HG03571 (cell line): ENCODE data around the gene GGTA1.
"Not testable (repeated sequence)": the region's sequence is repeated elsewhere in the genome, so short reads cannot be mapped to it uniquely, and the experiment has no call there.

Experiments used
- ATAC-seq: cut with Tn5 transposase; IDR thresholded peaks from one replicate; pipeline ENCODE4 v1.9.1; 2021; ENCODE audit not compliant: unreplicated experiment

The GGTA1 gene

GRCh38 chr9:121459513-121459912 lies 40.1 kb downstream of the GGTA1 start:
- no peak for ATAC-seq

DNA sequence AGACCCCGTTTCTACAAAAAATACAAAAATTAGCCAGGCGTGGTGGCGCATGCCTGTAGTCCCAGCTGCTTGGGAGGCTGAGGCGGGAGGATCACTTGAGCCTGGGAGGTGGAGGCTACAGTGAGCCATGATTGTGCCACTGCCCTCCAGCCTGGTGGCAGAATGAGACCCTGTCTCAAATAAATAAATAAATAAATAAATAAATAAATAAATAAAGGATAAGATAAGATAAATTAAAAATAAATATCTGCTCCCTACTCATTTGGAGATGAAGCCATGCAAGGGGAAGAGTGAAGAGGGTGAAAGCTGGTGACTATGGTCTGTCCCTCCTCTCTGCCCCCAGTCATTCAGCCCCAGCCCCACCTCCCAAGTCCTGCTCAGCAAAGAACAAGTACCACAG lies 41.2 kb downstream of the GGTA1 start:
- not testable (repeated sequence) for ATAC-seq

DNA sequence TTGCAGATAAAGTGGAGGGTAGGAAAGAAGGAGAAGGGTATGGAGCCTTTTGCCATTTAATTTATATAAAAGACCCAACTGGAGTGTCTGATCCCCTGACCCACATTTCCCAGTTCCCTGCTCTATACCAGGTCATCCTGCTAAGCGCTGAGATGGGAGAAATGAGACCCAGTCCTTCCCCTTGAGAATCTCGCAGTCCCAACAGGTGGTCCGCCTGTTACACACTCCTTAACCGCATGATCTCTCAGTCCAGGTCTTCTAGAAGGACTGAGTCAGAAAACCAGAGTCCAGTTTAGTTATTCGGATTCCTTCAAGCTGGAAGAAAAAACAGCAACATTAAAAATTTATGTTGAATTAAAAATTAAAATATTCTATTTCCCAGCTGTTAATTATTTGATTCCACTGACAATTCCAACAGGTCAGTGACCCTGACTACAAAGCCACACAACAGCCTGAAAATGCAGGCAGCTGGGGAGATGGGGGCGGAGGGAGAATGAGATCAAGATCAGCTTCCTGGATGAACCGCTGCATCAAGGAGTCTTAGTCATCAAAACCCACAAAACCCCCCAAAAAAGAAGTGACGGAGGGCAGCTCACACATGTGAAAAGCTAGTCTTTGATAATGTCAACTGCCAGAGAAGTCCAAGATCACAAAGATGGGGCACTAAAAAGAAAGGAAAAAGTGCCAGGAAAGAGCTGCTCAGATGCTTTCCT lies 44.0 kb downstream of the GGTA1 start:
- ATAC-seq: no peak

DNA sequence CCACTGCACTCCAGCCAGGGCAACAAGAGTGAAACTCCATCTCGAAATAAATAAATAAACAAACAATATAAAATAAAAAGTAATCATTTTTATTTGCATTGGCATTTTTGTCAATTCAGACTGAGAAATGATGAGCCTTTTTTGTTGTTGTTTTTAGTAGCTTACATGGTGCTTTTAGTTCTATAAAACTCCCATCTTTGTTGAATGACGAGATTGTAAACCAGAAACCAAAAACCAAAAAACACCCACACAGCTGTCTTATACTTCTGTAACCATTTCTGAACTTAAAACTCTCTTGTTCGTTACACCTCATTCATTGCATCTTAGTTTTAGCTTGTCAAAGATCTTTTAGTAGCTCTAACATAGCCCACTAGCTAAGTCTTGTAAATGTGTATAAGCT lies 44.7 kb downstream of the GGTA1 start:
- no peak for ATAC-seq

DNA sequence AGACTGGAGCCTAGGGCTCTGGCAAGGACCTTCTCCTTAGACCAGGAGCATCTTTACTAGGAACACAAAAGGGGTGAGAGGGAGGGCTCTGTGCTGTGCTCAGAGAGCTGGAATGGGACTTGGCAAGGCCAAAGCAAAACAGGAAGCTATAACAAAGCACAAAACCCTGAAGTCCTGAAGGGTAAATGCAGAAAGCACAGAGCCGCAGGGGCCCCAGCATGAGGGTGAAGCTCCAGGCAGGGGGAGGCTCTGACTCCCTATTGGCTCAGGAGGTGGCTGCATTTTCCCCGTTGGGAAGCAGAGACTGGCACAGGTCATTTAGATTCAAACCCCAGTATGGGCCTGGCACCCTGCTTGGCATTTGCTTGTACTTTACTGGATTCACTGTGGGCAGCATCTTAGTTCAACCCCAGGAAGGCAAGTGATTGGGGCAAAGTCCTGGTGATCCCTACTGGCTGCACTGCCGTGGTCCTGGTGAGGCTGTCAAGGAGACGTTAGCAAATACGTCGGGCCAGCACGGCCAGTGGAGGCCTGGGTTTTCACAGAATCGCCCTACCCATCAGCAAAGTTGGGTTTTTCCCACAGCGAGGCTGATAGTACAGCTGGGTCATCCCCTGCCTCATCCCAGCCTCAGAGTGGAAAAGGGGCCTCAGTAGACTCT lies 46.3 kb downstream of the GGTA1 start:
- ATAC-seq: no peak

DNA sequence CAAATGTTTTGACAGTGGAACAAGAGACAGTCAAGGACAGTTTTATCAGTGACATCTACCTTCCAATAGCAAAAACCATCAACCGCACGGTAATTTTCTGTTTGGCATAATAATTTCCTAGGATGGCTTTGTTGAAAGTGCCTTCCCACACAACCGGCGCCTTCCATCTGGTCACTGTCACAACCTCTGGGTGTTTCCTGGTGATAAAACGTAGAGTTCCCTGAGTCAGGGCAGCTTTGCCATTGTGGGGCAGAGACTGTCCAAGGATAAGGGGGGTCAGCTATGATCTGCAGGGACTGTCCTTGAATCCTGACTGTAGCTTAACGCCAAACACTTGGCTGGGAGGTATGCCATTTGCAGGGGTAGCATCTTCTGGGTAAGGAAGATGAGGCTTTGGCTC lies 47.6 kb downstream of the GGTA1 start:
- ATAC-seq: no peak

- ATAC-seq: no peak
Observed at GRCh38 chr9:121451586-121451985, 48.1 kb downstream of the GGTA1 start.

DNA sequence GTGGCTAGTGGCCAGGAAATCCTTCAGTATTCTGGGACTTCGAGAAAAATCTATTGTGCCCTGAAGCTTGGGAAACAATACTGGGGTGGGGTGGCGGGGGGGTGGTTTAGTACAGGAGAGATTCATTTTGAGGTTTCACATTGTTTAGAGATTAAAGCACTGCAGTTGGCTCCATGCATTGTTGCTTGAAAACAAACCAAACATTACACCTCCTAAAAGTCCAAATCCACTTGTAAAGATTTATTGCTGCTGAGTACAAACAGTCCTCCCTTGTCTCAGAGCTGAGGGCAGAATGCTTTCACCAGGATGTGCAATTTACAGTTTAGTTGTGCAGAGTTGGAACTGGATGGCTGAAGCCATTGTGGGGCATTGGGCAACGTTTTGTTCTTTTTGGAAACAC lies 49.4 kb downstream of the GGTA1 start:
- no peak for ATAC-seq

GRCh38 chr9:121449786-121450185 lies 49.9 kb downstream of the GGTA1 start:
- no peak for ATAC-seq

GRCh38 chr9:121447321-121447834 lies 52.3 kb downstream of the GGTA1 start:
- no peak for ATAC-seq

DNA sequence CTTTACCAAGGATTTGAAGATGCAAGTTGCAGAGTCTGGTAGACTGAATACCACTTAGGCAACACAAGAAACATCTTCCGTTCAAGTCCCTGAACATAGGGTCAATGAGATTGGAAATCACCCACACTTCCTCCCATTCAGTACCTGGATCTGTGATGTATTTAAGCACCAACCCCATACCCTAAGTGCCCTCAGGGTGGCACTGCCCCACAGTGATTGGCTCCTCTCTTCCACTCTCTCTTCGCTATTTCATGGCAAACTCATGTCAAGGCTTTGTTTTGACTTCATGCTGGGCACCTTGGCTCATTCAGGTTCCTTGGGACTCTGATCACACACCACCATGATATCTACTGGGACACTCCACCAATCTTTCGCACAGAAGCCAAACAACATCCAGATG lies 53.7 kb downstream of the GGTA1 start:
- no peak for ATAC-seq

GRCh38 chr9:121443981-121444380 lies 55.7 kb downstream of the GGTA1 start:
- ATAC-seq: no peak

GRCh38 chr9:121441165-121441564 lies 58.5 kb downstream of the GGTA1 start:
- ATAC-seq: no peak

GRCh38 chr9:121439711-121440664 lies 59.7 kb downstream of the GGTA1 start:
- no peak for ATAC-seq

DNA sequence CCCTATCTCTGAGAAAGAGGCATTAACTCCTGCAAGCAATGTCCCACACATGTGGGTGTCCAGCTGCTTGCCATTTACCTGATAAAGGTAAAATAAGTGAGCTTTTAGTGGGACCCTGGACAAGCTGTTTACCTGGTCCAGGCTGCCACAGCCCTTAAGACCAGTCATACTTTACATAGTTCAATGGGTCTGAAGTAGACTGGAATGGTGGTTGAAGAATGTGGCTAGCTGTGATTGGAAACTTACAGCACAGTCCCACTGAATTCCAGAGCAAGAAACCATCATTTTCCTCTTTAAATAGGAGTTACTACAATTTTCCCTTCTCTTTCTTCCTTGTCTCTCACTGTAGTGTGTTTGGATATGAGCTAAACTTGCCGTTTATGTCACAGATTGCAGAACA lies 60.6 kb downstream of the GGTA1 start:
- no peak for ATAC-seq

GRCh38 chr9:121437891-121438290 lies 61.8 kb downstream of the GGTA1 start:
- ATAC-seq: no peak

- ATAC-seq: not testable (repeated sequence)
Observed at GRCh38 chr9:121437046-121437445, 62.6 kb downstream of the GGTA1 start.

GRCh38 chr9:121434969-121435368 lies 64.7 kb downstream of the GGTA1 start:
- no peak for ATAC-seq

DNA sequence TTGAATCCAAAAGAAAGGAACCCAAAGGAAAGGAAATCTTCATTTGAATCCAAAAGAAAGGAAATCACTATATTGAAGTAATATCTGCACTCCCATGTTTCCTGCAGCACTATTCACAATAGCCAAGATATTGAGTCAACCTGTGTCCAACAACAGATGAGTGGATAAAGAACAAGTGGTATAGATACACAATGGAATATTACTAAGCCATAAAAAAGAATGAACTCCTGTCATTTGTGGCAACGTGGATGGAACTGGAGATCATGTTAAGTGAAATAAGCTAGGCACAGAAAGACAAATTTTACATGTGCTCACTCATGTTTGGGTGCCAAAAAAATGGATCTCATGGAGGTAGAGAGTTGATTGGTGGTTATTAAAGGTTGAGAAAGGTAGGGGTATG lies 71.7 kb downstream of the GGTA1 start:
- no peak for ATAC-seq

- ATAC-seq: no peak
Observed at GRCh38 chr9:121424024-121424432, 75.6 kb downstream of the GGTA1 start.

DNA sequence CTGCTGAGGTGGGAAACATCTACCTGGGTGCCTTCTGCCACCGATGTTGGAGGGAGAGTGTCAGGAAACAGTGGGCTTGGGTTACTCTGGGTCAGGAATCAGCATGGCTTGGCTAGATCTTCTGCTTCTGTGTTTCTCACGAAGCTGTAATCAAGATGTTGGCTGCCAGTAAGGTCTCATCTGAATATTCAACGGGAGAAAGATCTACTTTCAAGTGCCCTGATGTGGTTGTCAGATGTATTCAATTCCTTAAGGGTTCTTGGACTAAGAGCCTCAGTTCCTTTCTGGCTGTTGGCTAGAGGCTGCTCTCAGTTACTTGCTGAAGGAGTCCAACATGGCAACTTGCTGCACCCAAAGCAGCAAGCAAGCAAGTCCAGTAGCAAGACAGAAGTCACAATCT lies 87.7 kb downstream of the GGTA1 start:
- ATAC-seq: no peak
